GM19397 (cell line): ENCODE results near the gene KLK14.

Experiments used
- ATAC-seq: cut with Tn5 transposase; IDR thresholded peaks from one replicate; pipeline ENCODE4 v1.9.1; 2021; ENCODE audit warnings: mild to moderate bottlenecking, moderate library complexity; ENCODE audit not compliant: unreplicated experiment

The KLK14 gene

GRCh38 chr19:51086153-51086850 is 3.6 kb upstream of the KLK14 start:
- ATAC-seq = no peak

DNA sequence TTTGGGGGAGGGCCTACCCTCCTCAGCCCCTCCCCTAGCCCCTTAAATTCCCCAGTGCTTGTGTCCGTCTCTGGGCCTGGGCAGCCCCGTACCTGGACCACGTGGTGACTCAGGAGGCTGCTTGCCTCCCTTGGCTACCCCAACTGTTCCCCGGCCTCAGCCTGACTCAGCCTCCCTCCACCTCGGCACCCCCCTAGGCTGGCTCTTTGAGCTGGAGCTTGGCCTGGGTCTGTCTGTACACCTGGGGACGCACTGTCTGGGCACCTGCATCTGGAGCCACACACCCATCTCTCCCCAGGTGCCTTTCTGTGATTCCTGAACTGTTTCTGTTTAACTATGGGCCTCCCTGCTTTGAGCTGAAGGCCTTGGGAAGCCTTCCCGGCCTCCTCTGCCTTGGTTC is 1.8 kb upstream of the KLK14 start:
- ATAC-seq = no peak

DNA sequence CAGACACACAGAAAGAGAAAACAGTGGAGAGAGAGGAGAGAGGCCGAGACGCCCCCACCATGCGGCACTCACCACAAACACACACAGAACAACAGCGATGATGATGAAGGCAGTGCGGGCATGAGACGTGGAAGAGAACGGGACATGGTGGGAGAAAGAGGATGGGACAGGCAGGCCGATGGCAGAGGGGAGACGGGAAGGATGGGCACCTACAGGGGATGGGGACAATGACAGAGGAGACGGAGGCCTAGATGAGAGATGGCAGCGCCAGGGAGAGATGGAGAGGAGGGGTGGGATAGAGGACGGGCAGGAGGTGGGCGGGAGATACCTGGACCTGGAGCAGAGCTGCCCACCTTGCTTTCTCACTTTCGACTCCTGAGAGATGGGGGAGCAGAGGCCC is 1.1 kb upstream of the KLK14 start:
- ATAC-seq = no peak

DNA sequence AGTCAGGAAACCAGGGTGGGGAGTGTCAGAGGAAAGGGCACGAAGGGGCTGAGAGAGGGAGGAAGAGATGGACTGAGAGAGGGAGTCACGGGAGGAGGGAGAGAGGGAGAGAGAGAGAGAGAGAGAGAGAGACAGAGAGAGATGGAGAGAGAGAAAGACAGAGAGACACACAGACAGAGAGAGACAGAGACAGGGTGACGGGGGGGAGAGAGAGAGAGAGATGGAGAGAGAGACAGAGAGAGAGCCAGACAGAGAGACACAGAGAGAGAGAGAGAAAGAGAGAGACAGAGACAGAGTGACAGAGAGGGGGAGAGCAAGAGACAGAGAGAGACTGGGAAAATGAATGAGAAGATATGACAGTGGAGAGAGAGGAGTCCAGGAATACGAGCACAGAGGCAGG is 494 bp upstream of the KLK14 start:
- no peak for ATAC-seq

- no peak for ATAC-seq
These were observed 1.2 kb downstream of the KLK14 start for GRCh38 chr19:51081476-51081875.

- no peak for ATAC-seq
These were observed 3.1 kb downstream of the KLK14 start for GRCh38 chr19:51079481-51080110.

DNA sequence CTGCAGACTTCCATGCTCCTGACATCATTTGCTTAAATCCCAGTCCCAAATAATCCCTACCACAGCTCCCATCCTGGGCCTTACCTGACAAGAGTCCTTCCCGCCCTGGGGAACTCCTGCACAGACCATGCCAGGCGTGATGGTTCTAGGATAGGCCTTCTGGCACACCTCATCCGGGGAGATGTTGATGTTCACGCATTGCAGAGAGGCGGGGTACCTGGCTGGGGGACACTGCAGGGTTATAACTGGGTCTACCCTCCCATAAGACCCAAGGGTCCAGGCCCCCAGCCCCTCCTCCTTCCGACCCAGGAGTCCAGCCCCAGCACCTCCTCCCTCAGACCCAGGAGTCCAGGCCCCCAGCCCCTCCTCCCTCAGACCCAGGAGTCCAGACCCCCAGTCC is 4.0 kb downstream of the KLK14 start:
- no peak for ATAC-seq

DNA sequence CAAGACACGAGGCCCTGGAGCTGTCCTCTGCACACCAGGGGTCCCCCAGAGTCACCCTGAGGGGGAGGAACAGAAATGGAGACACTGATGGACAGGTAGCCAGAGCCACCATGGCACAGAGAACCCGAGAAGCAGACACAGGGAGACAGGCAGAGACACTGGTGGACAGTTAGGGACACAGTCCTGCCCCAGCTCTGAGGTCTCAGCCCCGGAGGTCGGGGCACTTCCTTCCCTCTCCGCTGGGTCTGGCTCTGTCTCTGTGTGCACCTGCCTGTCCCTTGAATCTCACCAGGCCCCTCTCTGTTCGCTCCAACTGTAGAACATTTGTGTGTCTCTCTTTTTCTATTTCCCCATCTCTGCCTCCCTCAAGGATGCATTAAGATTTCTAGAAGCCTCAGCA is 4.6 kb downstream of the KLK14 start:
- ATAC-seq = no peak

GRCh38 chr19:51076631-51077213 is 6.0 kb downstream of the KLK14 start:
- ATAC-seq = no peak

DNA sequence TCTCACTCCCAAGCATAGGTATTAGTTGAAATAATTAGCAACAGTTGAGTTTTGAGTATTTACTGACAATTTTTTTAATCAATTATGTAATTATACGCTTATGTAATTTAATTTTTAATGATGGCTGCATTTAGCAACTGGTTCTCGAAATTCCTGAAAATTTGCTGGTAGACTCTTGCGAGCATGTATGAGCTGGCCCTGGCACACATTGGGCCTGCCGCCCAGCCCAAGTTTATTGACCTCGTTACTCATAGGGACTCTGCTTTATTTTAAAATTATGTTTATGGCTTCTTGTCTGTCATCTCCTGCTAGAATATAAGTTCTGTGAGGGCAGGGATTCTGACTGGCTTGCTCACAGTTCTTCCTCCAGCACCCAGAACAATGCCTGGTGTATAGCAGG is 6.7 kb downstream of the KLK14 start:
- no peak for ATAC-seq

DNA sequence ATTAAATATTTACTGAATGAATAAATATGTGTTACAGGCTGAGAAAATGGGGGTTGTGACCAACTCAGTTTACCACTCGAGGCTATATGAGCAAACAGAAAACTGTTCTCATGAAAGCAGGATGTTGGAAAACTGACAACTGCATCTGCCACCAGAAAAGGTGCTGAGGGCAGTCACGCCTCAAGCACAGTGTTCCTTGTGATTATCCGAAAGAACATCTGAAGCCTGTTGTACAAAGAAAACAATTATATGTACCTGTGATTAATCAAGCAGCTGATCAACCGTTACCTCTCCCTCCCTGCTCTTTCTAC is 11.6 kb downstream of the KLK14 start:
- no peak for ATAC-seq

- ATAC-seq = no peak
These were observed 12.2 kb downstream of the KLK14 start for GRCh38 chr19:51070334-51071094.

DNA sequence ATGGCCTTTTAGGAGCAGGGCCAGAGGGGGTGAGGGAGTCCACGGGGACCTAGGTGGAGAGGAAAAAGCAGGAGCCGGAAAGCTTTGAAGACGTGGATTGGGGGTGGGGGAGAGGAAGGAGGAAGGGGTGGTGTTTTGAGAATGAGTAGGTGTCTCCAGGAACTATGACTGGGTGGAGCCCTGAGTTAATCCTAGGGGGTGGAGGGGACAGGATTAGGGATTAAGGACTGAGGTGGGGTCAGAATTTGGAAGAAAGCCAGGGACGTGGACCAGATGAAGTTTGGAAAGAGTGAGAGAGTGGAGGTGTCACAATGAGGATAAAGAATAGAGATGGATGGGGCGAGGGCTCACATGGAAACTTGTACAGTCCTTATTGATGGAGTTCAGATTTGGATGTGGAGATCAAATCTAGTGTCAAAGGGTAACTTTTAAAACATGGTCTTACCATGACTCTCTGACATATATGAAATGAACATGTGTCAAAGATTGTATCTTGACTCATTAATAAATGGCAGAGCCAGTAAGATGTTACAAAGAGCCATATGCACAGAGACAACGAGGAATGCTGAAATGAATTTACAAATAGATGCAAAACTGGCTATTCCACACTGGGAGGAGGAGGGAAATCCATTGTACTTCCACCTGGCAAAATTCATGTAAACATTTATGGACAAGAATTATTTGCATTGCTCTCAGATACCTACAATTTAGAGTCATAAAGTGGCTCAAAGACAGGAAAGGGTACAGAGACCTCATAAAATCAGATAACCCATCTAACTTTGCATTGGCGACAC is 16.1 kb downstream of the KLK14 start:
- ATAC-seq = no peak

DNA sequence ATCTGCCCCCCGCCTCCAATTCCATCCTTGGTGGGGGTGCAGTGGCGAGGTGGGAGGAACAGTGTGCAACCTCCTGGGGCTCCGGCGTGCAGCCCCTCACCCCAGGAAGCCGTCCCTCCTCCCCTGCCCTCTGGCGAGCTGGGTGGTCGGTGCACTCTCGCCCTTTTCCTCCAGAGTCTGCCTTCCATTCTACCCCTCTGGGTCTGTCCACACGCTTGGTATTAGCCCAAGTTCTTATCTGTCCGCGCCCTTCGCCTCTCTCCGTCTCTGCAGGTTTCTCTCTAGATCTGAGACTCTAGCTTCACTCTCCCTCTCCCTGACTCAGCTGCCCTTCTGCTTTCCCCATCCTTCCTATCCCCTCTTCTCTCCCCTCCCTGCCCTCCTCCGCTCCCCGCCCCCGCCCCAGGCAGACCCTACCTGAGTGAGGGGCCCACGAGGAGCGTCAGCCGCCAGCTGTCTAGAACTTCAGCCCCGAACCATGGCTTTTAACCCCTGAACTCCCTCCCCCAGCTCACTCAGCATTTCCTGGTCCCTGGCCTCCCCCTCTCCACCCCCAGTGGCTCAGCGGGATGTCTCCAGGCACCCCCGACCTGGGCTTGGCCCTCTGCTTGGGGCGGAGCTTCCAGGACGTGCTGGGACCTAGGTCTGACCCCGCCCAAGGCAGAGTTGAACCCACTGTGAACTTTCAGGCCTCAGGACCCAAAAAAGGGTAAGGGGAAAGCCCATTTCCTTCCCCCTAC is 17.3 kb downstream of the KLK14 start:
- ATAC-seq = no peak

- no peak for ATAC-seq
These were observed 18.0 kb downstream of the KLK14 start, which contains the start of gene KLK13 for GRCh38 chr19:51064534-51065220. Gene KLK13 (minus strand): TSS chr19:51065092. CDS start chr19:51065067, 25 bp downstream.

- ATAC-seq = no peak
These were observed 19.0 kb downstream of the KLK14 start for GRCh38 chr19:51063664-51064063.

DNA sequence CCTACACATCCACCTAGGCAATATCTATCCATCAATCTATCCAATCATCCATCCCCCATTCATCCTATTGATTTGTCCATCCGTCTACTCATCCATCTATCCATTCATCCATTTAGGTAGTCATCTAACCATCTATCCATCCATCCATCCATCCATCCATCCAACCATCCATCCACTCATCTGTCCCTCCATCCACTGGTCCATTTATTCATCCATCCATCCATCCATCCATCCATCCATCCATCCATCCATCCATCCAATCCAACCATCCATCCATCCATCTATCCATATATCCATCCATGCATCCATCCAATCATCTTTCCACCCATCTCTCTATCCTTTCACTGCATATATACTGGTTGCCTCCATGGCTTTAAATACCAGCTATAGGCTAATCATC is 21.7 kb downstream of the KLK14 start:
- ATAC-seq = no peak

DNA sequence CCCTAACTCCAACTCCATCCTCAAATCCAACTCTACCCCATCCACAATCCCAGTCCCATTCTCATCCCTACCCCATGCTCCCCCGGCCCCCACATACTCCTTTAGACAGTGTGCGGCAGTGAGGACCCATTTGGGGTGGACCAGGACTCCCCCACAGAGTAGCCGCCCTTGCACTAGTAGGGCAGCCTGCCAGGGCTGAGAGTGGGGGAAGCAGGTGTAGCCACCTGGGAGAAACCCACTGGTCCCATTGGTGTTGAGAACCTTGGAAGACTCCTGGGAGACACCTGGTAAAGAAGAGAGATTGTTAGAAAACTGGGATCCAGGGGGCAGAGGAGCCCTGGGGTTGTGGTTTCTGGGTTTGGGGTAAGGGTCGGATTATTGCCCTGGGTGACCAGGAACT is 22.4 kb downstream of the KLK14 start:
- no peak for ATAC-seq

- no peak for ATAC-seq
These were observed 23.0 kb downstream of the KLK14 start for GRCh38 chr19:51059715-51060114.

GRCh38 chr19:51055866-51056265 is 26.8 kb downstream of the KLK14 start:
- no peak for ATAC-seq
